HL-60 (cell line): Measurements from ENCODE around the gene ARMC9.
"Not testable (repeated sequence)": the region's sequence is repeated elsewhere in the genome, so short reads cannot be mapped to it uniquely, and the experiment has no call there.

ENCODE experiments used
- DNase-seq, 2 experiments: peaks; one replicate each; pipeline ENCODE4 v3.0.0-alpha.2; 2010 to 2020; ENCODE audit warnings: low read depth in 1 of 2, low spot score in 1 of 2
- H3K27ac ChIP-seq: fragments of 250-450 bp; sonication (Bioruptor Pico); replicated peaks from 2 replicates; pipeline ENCODE4 v1.5.1; 2020; ENCODE audit warnings: mild to moderate bottlenecking, moderate library complexity
- H3K27me3 ChIP-seq: fragments of 250-450 bp; sonication (Bioruptor Pico); 2 replicates; pipeline ENCODE4 v1.5.1; 2021; ENCODE audit warnings: mild to moderate bottlenecking, moderate library complexity; ENCODE audit not compliant: insufficient read depth, poor library complexity, severe bottlenecking
- H3K4me3 ChIP-seq: replicated peaks from 2 replicates; pipeline ENCODE4 v1.5.1; 2011; ENCODE audit warnings: mild to moderate bottlenecking, control low read depth, low read length; ENCODE audit not compliant: insufficient read depth
- CTCF ChIP-seq: IDR thresholded peaks from one replicate; pipeline ENCODE4 v1.5.1; 2011; ENCODE audit warnings: low read length, control low read depth, inconsistent platforms; ENCODE audit not compliant: insufficient read depth
- GABPA ChIP-seq: IDR thresholded peaks from 2 replicates; pipeline ENCODE4 v1.6.1; 2012; ENCODE audit warnings: low read depth
- POLR2AphosphoS5 ChIP-seq: IDR thresholded peaks from 2 replicates; pipeline ENCODE4 v1.6.1; 2012; ENCODE audit warnings: low read depth
- SPI1 ChIP-seq: IDR thresholded peaks from 2 replicates; pipeline ENCODE4 v1.6.1; 2012; ENCODE audit warnings: low read depth, mild to moderate bottlenecking, borderline replicate concordance
- TF ChIP-seq, protein P1 (sequence below): IDR thresholded peaks from 2 replicates; pipeline ENCODE4 v1.6.1; 2012; ENCODE audit warnings: low read depth; ENCODE audit not compliant: insufficient replicate concordance

ARMC9 gene

GRCh38 chr2:231348704-231349373 is 150.4 kb downstream of the ARMC9 start:
- DNase-seq = no peak
- Histone ChIP-seq H3K27ac (no peak overlapping the region), H3K4me3 (no peak overlapping the region), H3K27me3 (no peaks in the 10 kb centered on the region)
- TF ChIP-seq SPI1 (peak; percentile 20; the same call in 1 of the 2 replicates), CTCF (no peak), POLR2AphosphoS5 (peak; percentile 20; the same call in 1 of the 2 replicates)

- not testable (repeated sequence) for H3K4me3 ChIP-seq, H3K27ac ChIP-seq, H3K27me3 ChIP-seq, DNase-seq
Observed at GRCh38 chr2:231349374-231349735, 150.9 kb downstream of the ARMC9 start.

DNA sequence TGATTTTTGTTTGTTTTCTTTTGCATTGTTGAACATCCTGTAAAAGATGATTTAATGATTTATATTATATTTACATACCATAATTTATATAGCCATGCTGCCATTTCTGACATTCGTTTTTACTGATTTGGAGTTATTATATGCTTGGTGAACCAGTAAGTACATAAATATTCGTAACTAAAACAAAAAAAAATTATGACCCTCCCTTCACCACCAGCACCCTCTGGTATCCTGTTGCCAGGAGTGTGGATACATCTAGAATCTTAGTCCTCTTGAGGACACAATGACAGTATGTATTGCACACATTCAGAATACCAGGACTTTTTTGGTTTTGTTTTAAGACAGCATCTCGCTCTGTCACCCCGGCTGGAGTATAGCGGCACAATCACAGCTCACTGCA is 153.2 kb downstream of the ARMC9 start:
- Histone ChIP-seq H3K27me3 (no peaks in the 10 kb centered on the region), H3K27ac (no peak overlapping the region), H3K4me3 (no peak overlapping the region)
- no peak for DNase-seq
- TF ChIP-seq CTCF (no peak), POLR2AphosphoS5 (no peak), SPI1 (no peak), GABPA (no peak)
- TF ChIP-seq, protein P1, sequence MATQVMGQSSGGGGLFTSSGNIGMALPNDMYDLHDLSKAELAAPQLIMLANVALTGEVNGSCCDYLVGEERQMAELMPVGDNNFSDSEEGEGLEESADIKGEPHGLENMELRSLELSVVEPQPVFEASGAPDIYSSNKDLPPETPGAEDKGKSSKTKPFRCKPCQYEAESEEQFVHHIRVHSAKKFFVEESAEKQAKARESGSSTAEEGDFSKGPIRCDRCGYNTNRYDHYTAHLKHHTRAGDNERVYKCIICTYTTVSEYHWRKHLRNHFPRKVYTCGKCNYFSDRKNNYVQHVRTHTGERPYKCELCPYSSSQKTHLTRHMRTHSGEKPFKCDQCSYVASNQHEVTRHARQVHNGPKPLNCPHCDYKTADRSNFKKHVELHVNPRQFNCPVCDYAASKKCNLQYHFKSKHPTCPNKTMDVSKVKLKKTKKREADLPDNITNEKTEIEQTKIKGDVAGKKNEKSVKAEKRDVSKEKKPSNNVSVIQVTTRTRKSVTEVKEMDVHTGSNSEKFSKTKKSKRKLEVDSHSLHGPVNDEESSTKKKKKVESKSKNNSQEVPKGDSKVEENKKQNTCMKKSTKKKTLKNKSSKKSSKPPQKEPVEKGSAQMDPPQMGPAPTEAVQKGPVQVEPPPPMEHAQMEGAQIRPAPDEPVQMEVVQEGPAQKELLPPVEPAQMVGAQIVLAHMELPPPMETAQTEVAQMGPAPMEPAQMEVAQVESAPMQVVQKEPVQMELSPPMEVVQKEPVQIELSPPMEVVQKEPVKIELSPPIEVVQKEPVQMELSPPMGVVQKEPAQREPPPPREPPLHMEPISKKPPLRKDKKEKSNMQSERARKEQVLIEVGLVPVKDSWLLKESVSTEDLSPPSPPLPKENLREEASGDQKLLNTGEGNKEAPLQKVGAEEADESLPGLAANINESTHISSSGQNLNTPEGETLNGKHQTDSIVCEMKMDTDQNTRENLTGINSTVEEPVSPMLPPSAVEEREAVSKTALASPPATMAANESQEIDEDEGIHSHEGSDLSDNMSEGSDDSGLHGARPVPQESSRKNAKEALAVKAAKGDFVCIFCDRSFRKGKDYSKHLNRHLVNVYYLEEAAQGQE = no peak

DNA sequence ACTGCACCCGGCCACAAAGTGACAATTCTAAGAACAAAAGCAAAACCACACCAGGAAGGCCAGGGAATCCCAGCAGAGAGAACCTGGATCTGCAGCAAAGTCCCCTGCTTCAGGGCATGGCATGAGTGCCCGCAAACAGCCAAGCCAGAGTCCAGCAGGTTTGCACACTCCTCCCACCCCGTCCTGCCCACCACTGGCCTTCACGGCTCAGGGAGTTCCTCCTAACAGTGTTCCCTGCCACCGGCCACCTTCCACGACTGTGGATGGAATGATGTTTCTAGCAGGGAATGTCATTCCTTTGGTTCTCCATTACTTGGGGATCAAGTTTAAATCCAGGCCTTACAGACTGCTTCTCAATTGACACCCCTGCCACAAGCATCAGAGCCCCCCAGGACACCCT is 155.0 kb downstream of the ARMC9 start:
- no peak for DNase-seq
- TF ChIP-seq CTCF (no peak), POLR2AphosphoS5 (no peak), SPI1 (no peak)
- no peak overlapping the region for H3K27ac ChIP-seq
- no peak overlapping the region for H3K4me3 ChIP-seq
- H3K27me3 ChIP-seq = no peaks in the 10 kb centered on the region

DNA sequence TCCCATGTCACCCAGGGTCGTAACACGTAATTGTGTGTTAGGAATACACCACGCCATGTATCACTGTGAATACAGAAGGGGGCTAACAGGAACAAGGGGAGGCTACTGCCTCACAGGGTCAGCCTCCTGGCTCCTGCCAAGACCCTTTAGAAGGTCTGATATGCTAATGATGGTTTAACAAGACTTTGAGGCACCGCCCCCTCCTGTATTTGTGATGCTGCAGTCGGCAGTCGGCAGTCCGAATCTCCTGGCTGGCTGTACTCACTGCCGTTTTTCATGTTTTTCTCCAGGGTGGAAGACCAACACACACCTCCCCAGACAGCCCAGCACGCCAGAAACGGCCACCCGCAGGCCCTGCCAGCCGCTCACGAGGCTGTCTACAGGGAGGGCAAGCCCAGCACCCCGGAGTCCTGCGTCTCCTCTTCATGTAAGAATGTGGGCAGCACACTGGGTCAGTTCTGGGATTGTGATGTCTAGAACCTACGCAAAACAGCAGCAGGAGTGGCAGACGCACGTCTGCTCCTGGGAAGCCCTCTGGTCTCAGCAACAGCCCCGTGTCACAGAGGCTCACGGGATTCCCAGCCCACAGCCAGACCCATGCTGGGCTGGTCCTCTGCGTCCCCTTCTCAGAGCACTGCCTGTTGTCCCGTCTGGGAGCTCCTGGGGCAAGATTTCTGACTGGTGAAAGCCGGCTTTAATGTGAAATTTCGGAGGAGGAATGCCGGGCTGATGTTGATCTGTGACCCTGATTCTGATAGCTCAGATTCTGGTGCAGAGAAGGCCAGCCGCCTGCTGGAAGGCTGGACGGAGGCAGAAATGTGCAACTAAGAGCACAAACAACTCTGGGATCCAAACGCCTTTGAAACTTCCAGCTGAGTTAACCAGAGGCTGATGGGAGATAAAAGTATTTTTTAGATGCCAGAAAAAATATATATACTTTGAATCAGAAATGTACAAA is 157.4 kb downstream of the ARMC9 start:
- TF ChIP-seq SPI1 (no peak), CTCF (no peak)
- TF ChIP-seq, protein P1 = no peak

More for the DNA sequence above, 157.4 kb downstream of the ARMC9 start:
- Histone ChIP-seq H3K4me3 (no peak overlapping the region), H3K27me3 (no peaks in the 10 kb centered on the region), H3K27ac (no peak overlapping the region)
- DNase-seq = no peak
